GM18861 (cell line): ENCODE results near the gene VSTM2L.

Source experiments
- ATAC-seq: cut with Tn5 transposase; IDR thresholded peaks from one replicate; pipeline ENCODE4 v1.9.1; 2021; ENCODE audit not compliant: unreplicated experiment

Gene VSTM2L

DNA sequence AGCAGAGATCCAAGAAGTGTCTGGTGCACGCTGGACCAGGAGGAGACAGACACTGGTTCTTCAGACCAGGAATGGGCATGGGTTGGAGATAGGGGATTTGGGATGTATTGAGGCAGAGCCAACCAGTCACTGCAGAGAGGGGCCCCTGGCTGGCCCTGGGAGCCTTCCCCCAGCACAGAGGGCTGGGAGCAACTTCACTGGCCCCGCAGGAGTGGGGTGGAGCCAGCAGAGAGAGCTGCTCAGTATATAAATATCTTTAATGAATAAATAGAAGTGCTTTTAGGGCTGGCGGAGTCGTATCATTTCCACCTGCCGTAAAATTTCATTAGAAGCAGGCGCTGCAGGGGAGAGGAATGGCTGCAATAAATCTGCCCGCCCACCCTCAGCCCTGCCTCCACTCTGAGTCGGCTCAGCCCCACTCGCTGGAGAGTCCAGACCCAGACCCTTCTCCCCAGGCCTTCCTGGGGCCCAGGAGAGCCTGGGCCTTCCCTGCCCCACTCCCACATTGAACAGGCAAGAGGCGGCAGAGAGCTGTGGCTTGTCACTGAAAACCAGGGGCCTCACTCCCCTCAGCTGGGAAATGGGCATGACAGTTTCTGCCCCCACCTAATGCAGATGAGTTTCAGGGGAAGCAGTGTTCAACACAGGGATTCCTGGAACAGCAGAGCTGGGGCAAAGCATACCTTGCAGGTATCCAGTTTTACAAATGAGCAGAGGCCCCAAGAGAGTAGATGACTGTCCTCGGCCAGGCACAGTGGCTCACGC lies 23.9 kb upstream of the VSTM2L start:
- no peak for ATAC-seq

DNA sequence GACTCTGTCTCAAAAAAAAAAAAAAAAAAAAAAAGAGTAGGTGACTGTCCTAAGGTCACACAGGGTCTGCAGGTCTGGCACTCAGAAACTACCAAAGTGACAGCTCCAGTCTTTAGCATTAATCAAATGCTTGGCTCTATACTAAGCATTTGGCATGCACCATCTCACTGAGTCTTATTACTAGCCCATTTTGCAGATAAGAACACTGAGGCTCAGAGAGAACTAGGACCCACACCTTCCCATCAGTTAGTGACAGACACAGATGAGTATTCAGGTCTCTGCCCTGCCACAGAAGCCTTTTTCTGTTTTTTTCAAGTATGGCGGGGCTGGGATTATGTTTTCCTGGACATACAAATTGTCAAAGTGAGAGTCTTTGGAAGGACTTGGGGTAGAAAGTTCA lies 23.1 kb upstream of the VSTM2L start:
- ATAC-seq: no peak

GRCh38 chr20:37880726-37881591 lies 22.0 kb upstream of the VSTM2L start:
- ATAC-seq: no peak

- no peak for ATAC-seq
Measured at GRCh38 chr20:37881601-37882343, 21.2 kb upstream of the VSTM2L start.

GRCh38 chr20:37882961-37883712 lies 19.8 kb upstream of the VSTM2L start:
- ATAC-seq: no peak

DNA sequence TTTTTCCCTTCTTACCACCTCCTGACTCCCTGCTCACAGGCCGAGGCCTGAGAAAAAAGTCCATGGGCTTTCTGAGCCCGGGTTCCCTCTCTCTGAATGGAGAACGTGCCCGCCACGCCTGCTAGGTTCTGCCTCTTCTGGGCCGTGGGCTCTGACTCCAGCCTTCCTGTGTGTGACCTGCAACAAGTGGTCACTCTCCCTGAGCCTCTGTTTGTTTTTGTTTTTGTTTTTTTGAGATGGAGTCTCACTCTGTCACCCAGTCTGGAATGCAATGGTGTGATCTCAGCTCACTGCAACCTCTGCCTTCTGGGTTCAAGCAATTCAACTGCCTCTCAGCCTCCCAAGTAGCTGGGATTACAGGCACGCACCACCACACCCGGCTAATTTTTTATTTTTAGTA lies 17.9 kb upstream of the VSTM2L start:
- ATAC-seq: no peak

GRCh38 chr20:37885593-37886503 lies 17.1 kb upstream of the VSTM2L start:
- no peak for ATAC-seq

DNA sequence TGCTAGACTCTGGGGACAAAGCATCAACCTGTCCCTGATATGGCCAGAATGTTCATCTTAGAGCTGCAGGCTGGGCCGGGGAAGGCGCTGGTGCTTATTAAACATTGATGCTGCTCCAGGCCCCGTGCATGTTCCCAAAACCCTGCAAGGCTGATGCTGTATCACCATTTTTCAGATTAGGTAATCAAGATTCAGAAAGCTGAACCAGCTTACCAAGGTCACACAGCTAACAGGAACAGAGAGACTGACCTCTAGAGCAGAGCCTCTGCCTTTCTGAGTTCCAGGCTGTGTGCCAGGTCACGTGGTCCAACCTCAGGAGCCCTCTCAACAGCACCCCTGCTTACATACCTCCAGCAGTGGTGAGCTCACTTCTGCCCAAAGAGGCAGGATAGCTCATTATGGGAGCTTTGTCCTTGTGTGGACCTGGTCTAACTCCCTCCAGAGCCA lies 16.1 kb upstream of the VSTM2L start:
- ATAC-seq: no peak

DNA sequence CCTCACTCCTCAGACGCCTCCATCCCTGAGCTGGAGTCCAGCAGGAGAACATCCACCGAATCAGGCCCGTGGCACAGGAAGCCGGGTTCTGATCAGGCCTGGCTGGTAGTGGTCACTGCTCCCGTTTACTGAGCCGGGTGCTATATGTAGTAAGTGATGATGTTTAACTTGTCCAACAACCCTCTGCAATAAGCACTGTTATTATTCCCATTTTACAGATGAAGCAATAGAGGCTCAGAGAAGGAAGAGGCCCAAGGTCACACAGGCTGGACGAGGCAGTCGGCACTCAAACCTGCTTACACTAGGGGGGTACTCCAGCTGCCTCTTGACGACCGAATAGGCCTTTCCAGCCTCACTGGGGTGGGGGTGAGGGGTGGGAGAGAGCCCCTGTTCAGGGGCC lies 14.3 kb upstream of the VSTM2L start:
- ATAC-seq: no peak

- ATAC-seq: no peak
Measured at GRCh38 chr20:37890108-37890507, 12.8 kb upstream of the VSTM2L start.

DNA sequence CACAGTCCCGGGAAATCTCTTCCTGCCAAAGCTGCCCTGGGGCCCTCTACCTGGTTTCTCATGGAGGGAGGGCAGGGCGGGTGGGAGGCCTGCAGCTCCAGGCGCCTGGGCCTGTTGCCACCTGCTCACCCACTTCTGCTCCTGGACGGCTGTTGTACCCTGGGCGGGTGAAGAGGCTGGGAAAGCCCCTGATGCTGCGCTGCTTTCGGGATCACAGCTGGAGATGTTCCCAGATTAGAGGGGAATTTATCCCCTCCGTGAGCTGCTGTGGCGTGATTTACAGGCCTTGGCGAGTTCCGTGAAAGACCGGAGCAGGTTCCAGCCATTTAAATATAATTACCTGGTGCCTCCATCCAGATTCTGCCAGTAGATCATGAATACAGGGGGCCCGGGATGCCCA lies 12.3 kb upstream of the VSTM2L start:
- no peak for ATAC-seq

DNA sequence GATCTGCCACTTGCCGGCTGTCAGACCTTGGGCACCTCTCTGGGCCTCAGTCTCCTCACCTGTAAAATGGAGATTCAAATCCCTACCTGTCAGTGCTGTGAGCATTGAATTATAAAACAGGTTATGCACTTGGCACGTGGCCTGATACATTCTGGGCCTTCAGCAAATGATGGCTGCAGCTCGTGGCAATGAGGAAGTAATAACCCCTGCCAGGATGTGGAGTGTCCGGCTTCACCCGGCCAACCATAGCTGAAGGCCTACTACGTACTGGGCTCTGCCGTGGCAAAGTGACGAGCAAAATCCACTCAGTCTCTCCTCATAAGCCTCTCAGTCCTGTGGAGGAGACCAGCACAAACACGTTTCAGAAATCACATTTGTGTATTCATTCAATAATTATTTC lies 10.9 kb upstream of the VSTM2L start:
- ATAC-seq: no peak

DNA sequence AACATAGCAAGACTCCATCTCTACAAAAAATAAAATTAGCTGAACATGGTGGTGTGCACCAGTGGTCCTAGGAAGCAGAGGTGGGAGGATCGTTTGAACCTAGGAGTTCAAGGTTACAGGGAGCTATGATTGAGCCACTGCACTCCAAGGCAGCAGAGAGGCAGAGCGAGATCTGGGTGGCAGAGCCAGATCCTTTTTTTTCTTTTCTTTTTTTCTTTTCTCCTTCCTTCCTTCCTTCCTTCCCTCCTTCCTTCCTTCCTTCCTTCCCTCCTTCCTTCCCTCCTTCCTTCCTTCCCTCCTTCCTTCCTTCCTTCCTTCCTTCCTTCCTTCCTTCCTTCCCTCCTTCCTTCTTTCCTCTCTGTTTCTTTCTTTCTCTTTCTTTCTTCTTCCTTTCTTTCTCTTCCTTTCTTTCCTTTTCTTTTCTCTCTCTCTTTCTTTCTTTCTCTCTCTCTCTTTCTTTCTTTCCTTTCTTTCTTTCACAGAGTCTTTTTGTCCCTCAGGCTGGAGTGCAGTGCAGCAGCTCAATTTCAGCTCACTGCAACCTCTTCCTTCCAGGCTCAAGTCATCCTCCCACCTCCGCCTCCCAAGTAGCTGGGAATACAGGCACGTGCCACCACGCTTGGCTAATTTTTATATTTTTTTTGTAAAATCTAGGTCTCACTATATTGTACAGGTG lies 9.2 kb upstream of the VSTM2L start:
- ATAC-seq: no peak

DNA sequence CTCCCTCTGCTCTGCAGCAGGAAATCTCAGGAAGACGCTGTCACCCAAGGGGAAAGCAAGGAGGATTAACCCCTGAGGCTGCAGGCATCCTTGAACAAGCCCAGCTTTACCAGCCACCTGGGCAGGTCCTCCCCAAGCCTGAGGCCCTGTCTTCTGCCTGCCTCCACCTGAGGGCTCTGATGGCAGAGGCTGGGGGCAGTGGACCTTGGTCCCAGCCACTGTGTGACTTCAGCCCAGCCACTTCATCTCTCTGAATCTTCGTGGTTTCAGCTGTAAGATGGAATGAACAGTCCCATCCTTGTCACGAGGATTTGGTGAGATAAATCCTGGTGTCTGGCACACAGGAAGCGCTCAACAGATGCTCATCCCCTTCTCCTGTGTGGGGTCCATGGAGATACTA lies 8.5 kb upstream of the VSTM2L start:
- no peak for ATAC-seq

DNA sequence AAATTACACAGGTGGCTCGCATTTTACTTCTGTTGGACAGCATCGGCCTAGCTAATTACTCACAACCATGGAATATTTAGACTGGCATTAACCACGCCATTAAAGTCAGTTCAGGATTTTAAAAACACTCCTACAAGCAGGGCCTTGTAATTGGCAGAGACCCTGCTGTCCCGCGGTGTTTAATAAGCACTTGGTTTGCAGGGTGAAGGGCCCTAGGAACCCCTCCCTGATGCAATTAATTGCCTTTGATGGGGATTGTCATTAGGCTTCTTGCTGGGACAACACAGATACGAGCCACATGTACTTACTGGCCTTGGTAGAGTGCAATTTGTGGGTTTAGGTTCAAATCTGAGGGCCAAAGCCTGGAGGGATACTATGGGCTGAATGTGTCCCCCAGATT lies 7.8 kb upstream of the VSTM2L start:
- ATAC-seq: no peak

DNA sequence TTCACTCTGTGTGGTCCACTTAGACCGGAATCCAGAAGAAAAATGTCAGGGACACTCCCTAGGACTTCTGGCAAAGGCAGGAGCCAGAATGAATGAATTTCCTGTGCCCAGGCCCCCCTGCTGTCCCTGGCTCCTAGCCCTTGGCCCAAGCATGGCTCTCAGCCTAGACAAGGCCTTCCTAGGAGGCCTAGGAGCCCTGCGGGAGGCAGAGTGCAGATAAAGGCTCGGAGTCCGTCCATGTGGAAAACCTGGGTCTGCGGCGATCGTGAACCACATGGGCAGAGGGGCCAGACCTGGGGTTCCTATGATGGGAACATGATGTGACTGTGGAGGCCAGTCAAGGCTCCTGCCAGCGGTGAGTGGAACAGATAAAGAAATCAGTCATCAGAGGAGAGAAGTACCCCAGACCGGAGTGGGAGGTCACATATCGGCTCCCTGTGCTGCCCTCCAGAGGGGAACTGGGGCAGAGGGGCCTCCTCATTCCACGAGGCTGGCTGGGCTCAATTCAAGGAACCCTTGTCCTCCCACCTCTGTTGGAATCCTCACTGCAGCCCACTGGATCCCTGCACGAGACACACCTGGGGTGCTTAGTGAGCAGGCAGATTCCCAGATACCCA lies 5.9 kb upstream of the VSTM2L start:
- ATAC-seq: no peak

DNA sequence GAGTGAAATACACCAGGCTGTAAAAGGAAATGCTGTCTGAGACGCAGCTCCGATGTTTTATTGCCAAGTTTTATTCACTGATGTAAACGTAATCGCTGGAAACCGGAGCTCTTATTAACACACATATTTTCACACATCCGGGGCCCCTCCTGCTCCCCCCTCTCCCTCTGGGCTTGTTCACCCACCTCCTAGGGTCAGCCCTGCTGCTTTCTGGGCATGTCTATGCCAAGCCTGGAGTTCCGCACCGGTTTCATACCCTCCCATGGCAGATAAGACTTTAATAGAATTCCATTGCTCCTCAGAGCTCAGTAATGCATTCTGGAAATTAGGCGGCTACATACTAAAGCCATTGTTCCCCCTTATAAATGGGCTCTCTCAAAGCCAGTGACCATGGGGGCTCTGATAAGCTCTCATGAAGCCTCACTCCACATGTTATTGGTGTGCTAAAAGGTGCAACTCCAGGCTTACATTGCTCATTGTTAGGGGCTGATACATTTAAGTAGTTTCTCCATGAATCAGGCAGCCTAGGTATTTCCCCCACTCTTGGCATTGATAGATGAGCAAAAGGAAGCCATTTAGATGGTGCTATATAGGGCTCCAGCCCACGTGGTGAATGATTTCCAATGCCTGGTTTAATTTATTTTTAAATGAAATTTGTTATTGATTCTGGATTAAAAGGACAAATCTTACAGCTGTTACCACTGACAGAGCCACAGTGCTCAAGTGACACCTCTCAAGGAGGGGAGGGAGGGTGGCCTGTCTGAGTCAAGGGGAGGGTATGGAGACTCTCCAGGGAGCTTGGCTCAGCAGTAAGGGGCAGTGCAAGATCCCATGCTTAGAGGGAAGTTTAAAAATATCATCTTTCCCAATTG lies 4.5 kb upstream of the VSTM2L start:
- ATAC-seq: no peak
